ENCODE measurements around the gene ITIH1. TPM values are rescaled to one million over a fixed set of nuclear protein-coding genes. Genes with fewer than 3 reads are reported as not detected.

ITIH1 gene
- total and polyA plus RNA-seq, 9 of the 15 experiments (the other 6 are each of a cell fraction or from before 2014, with no cell fraction given), result 0.31 TPM; not detected in 8

DNA sequence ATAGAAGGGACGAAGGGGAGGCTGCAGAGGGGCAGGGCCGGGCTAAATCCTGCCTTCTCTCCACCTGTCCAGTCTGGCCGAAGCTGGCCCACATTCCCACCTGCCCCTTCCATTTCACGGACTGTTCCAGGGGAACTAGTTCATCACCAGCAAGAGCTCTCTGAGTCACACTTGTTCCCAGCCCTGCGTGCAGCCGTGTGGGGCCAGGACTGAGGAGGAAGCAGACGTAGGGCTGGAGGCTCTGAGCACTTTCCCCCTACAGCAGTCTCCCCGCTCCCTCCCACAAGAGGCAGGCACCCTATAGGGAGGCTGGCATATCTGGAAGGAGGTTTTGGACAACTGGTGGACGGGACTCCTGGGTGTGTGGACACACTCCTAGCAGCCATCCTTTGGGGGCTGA, 50.0 kb downstream of the ITIH1 start:
- WGBS (ENCODE audit: insufficient coverage, low coverage, missing lambda C conversion rate), result 12% methylated on average over 7 of the region's 9 CpGs
- POLR2A ChIA-PET, result interaction anchor here (0.5 to 1.2 kb wide), 2 partner anchors 8 to 13 kb away, joined by 3 read pairs; no protein-coding TSS in a partner anchor

More for the DNA sequence above, 50.0 kb downstream of the ITIH1 start:
- intact Hi-C loops (cut with micrococcal nuclease), result no loop called here
- H2AFZ ChIP-seq (ENCODE audit: low read depth, low read length), result no peak overlapping the region
- DNase-seq (ENCODE audit: extremely low read depth in 1 of 4, low spot score in 3 of 4) (no peak), FAIRE-seq (no peak), ATAC-seq (no peak)
- H3K4me3 ChIP-seq, result no peak overlapping the region
- TF ChIP-seq, protein P1, sequence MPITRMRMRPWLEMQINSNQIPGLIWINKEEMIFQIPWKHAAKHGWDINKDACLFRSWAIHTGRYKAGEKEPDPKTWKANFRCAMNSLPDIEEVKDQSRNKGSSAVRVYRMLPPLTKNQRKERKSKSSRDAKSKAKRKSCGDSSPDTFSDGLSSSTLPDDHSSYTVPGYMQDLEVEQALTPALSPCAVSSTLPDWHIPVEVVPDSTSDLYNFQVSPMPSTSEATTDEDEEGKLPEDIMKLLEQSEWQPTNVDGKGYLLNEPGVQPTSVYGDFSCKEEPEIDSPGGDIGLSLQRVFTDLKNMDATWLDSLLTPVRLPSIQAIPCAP (CRISPR knock-in tag; IDR thresholded peaks at IDR 0.05; ENCODE audit: borderline replicate concordance), result no peak
- TF ChIP-seq POLR3G (IDR thresholded peaks at IDR 0.05; ENCODE audit: extremely low read depth, insufficient read length, insufficient replicate concordance), result no peak
- no peak for TF ChIP-seq NR2C2 (CRISPR knock-in tag; IDR thresholded peaks at IDR 0.05)
- TF ChIP-seq NR2C2 (tag; IDR thresholded peaks at IDR 0.05), result no peak
- TF ChIP-seq RFX1 (IDR thresholded peaks at IDR 0.05), result no peak
- TF ChIP-seq, protein P2, sequence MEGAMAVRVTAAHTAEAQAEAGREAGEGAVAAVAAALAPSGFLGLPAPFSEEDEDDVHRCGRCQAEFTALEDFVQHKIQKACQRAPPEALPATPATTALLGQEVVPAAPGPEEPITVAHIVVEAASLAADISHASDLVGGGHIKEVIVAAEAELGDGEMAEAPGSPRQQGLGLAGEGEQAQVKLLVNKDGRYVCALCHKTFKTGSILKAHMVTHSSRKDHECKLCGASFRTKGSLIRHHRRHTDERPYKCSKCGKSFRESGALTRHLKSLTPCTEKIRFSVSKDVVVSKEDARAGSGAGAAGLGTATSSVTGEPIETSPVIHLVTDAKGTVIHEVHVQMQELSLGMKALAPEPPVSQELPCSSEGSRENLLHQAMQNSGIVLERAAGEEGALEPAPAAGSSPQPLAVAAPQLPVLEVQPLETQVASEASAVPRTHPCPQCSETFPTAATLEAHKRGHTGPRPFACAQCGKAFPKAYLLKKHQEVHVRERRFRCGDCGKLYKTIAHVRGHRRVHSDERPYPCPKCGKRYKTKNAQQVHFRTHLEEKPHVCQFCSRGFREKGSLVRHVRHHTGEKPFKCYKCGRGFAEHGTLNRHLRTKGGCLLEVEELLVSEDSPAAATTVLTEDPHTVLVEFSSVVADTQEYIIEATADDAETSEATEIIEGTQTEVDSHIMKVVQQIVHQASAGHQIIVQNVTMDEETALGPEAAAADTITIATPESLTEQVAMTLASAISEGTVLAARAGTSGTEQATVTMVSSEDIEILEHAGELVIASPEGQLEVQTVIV (CRISPR knock-in tag; IDR thresholded peaks at IDR 0.05; ENCODE audit: borderline replicate concordance), result no peak
- TF ChIP-seq ZNF778 (CRISPR knock-in tag; IDR thresholded peaks at IDR 0.05), result no peak
- no peaks in the 10 kb centered on the region for H3K79me2 ChIP-seq (ENCODE audit: control insufficient read depth, insufficient read depth, low read length)
- H3K36me3 ChIP-seq (ENCODE audit: control insufficient read depth, insufficient read depth, low read length), result no peaks in the 10 kb centered on the region
- no peaks in the 10 kb centered on the region; the same call in 1 of the 2 replicates for H4K20me1 ChIP-seq (replicated peaks; ENCODE audit: control insufficient read depth, insufficient read depth, low read length)
- H3K9ac ChIP-seq (ENCODE audit: insufficient read depth in 1 of 2, low read depth in 2 of 2, low read length in 2 of 2), result peak overlapping the region in 1 of 2 experiments; percentile 17; a peak in 1 of 4 replicates
- in situ Hi-C loops (cut with MboI), result no loop called here
- no peaks in the 10 kb centered on the region for H3K9me3 ChIP-seq (replicated peaks; ENCODE audit: control insufficient read depth, insufficient read depth, low read depth, low read length)
- peaks cover 0 to 45% of the 10 kb centered on the region in 2 experiments; a peak in 4 of 5 replicates for H3K27me3 ChIP-seq (ENCODE audit: control insufficient read depth in 2 of 2, insufficient read depth in 2 of 2, low read length in 2 of 2)
- H3K27ac ChIP-seq (ENCODE audit: extremely low read depth, low read depth, low read length), result no peak overlapping the region
- BruUV-seq (replicated peaks), result no TSS peak
- H3K4me2 ChIP-seq (ENCODE audit: insufficient read depth, low read length), result no peak overlapping the region
- H3K9me1 ChIP-seq (ENCODE audit: control insufficient read depth, insufficient read depth, low read length), result no peaks in the 10 kb centered on the region
- CTCF ChIA-PET (ENCODE audit: low intra/inter-chr PET ratio), result no interaction called here
- H3K4me1 ChIP-seq (replicated peaks in 1 of 2; ENCODE audit: control insufficient read depth in 2 of 2, insufficient read depth in 2 of 2, low read length in 2 of 2), result peaks cover 15 to 26% of the 10 kb centered on the region in 2 experiments
